Ishikawa (cell line): Measurements from ENCODE around the gene BDNF.

Experiments
- CEBPB ChIP-seq: IDR thresholded peaks from 2 replicates; pipeline ENCODE4 v1.6.1; 2012
- EGR1 ChIP-seq: IDR thresholded peaks from 2 replicates; pipeline ENCODE4 v1.6.1; 2012
- EP300 ChIP-seq: IDR thresholded peaks from 2 replicates; pipeline ENCODE4 v1.6.1; 2012; ENCODE audit warnings: borderline replicate concordance
- MAX ChIP-seq: IDR thresholded peaks from 2 replicates; pipeline ENCODE4 v1.6.1; 2012
- RAD21 ChIP-seq: IDR thresholded peaks from 2 replicates; pipeline ENCODE4 v1.6.1; 2012; ENCODE audit warnings: low read depth
- REST ChIP-seq: IDR thresholded peaks from 2 replicates; pipeline ENCODE4 v1.6.1; 2012; ENCODE audit warnings: low read depth, mild to moderate bottlenecking
- TAF1 ChIP-seq: IDR thresholded peaks from 2 replicates; pipeline ENCODE4 v1.6.1; 2012; ENCODE audit warnings: low read depth, mild to moderate bottlenecking
- TCF12 ChIP-seq: IDR thresholded peaks from 2 replicates; pipeline ENCODE4 v1.6.1; 2012; ENCODE audit warnings: low read depth
- TEAD4 ChIP-seq: IDR thresholded peaks from 2 replicates; pipeline ENCODE4 v1.6.1; 2012

DNA sequence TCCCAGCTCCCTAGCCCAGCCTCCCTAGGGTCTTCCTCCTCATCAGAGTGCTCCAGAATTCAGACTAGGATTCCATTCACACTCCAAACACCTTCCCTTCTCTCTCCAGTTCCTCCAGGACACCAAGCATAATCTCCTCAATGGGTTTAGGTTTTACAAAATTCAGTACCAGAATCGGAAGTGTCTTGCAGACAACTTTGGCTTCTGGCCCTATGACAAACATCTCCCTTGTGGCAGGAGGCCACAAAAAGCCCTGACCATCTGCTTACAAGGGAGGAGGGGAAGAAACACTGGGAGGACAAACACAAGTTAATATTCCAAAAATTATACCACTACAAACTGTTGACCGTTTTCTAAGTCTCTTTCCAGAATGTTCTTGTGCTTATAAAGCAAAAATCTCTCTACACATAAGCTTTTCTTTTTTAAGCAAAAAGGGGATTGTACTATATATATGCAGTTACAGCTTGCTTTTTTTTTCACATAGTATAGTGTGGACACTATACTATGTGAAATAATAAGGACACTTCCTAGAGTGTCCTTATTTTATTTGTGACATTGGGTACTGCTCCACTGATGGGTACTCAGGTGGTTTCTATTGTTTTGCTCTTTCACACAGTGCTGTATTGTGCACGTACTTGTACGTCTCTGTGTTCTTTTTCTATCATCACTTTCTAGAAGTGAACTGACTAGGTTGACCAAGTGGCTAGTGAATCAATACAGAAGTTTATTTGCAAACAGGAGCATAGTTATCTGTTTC lies 78.7 kb downstream of the BDNF start:
- no peak for TF ChIP-seq TAF1
- no peak for TF ChIP-seq MAX
- TF ChIP-seq EP300, result no peak
- TF ChIP-seq REST, result no peak
- no peak for TF ChIP-seq EGR1
- no peak for TF ChIP-seq RAD21
- TF ChIP-seq TEAD4, result no peak
- TF ChIP-seq TCF12, result no peak
- TF ChIP-seq CEBPB, result no peak
